CD4-positive, alpha-beta memory T cell (primary cell): Measurements from ENCODE around the gene F2R. TPM values are rescaled to one million over a fixed set of nuclear protein-coding genes. Genes with fewer than 3 reads are reported as not detected.

Experiments
- CTCF ChIA-PET: fragments of 350-600 bp; sonication (Branson Sonifier 250); formaldehyde crosslinking; loops from one replicate; lab custom pipeline; 2021; ENCODE audit warnings: inconsistent platforms; ENCODE audit not compliant: partially characterized antibody; lab: Charles Lee
- POLR2A ChIA-PET: fragments of 350-600 bp; sonication (Branson Sonifier 250); formaldehyde crosslinking; loops from one replicate; lab custom pipeline; 2021; ENCODE audit not compliant: partially characterized antibody; lab: Charles Lee
- DNase-seq, 5 donors: peaks; one replicate each; pipeline versions ENCODE4 v3.0.0 to v3.0.0-alpha.2; 2020 to 2022; ENCODE audit warnings: mixed read lengths in 1 of 5
- H3K27ac ChIP-seq: one replicate; pipeline ENCODE4 v1.7.0; 2013; ENCODE audit warnings: low read depth, low read length
- H3K27me3 ChIP-seq: 2 replicates; pipeline ENCODE4 v1.7.0; 2013; ENCODE audit warnings: mild to moderate bottlenecking, low read length, moderate library complexity; ENCODE audit not compliant: insufficient read depth
- H3K36me3 ChIP-seq: 2 replicates; pipeline ENCODE4 v1.7.0; 2013; ENCODE audit warnings: mild to moderate bottlenecking, low read length, moderate library complexity; ENCODE audit not compliant: insufficient read depth
- H3K4me1 ChIP-seq: 2 replicates; pipeline ENCODE4 v1.7.0; 2013; ENCODE audit warnings: mild to moderate bottlenecking, low read length, moderate library complexity; ENCODE audit not compliant: insufficient read depth
- H3K4me3 ChIP-seq, 2 donors: one replicate each; pipeline ENCODE4 v1.7.0; 2013; ENCODE audit warnings: low read length in 2 of 2, mild to moderate bottlenecking in 1 of 2
- H3K9me3 ChIP-seq, 2 donors: one replicate each; pipeline ENCODE4 v1.7.0; 2013; ENCODE audit warnings: low read length in 2 of 2, control low read depth in 1 of 2; ENCODE audit not compliant: control insufficient read depth in 1 of 2
- H3K27ac Mint-ChIP-seq, 7 donors: one replicate each; pipeline ENCODE4 v1.8.0; 2020 to 2021; ENCODE audit warnings: mixed read lengths in 7 of 7, mild to moderate bottlenecking in 6 of 7, inconsistent platforms in 3 of 7, moderate library complexity in 3 of 7
- H3K27me3 Mint-ChIP-seq, 2 donors: one replicate each; pipeline ENCODE4 v1.8.0; 2020 to 2021; ENCODE audit warnings: mixed read lengths in 2 of 2
- H3K36me3 Mint-ChIP-seq, 2 donors: one replicate each; pipeline ENCODE4 v1.8.0; 2020 to 2021; ENCODE audit warnings: mixed read lengths in 2 of 2, inconsistent platforms in 1 of 2, mild to moderate bottlenecking in 1 of 2
- H3K4me1 Mint-ChIP-seq, 4 donors: one replicate each; pipeline ENCODE4 v1.8.0; 2020 to 2021; ENCODE audit warnings: mixed read lengths in 4 of 4, mild to moderate bottlenecking in 1 of 4
- H3K4me3 Mint-ChIP-seq, 8 donors: one replicate each; pipeline ENCODE4 v1.8.0; 2020 to 2021; ENCODE audit warnings: mixed read lengths in 8 of 8, mild to moderate bottlenecking in 7 of 8, moderate library complexity in 6 of 8, inconsistent platforms in 3 of 8
- H3K9me3 Mint-ChIP-seq, 8 donors: one replicate each; pipeline ENCODE4 v1.8.0; 2020 to 2021; ENCODE audit warnings: mixed read lengths in 8 of 8, mild to moderate bottlenecking in 5 of 8, inconsistent platforms in 3 of 8, moderate library complexity in 1 of 8
- intact Hi-C: fragments of 100-400 bp; cut with micrococcal nuclease; formaldehyde crosslinking; loops from one replicate; pipeline ENCODE4 v1.15.1; 2023
- polyA plus RNA-seq, 2 donors: library from polyadenylated mRNA; unstranded; fragments of 300-500 nt; fragmentation: Illumina TruSeq; gene quantifications; one replicate each; pipeline ENCODE4 v1.2.3, GENCODE V29; 2021
- total RNA-seq, 2 experiments: library from RNA; stranded (reverse); gene quantifications; one replicate each; pipeline ENCODE4 v1.2.3, GENCODE V29; 2021

Gene F2R
- total and polyA plus RNA-seq, 4 experiments from 2014 or later: 6.7 to 14.6 (median 10.7) TPM

GRCh38 chr5:76694317-76694716 is 21.6 kb upstream of the F2R start:
- Histone ChIP-seq H3K27me3 (no peaks in the 10 kb centered on the region), H3K4me3 (no peak overlapping the region), H3K4me1 (no peaks in the 10 kb centered on the region), H3K9me3 (no peaks in the 10 kb centered on the region), H3K36me3 (peaks cover 49% of the 10 kb centered on the region), H3K27ac (no peak overlapping the region)
- peaks cover 0 to 11% (median 4%) of the 10 kb centered on the region in 4 donors for H3K4me1 Mint-ChIP-seq
- no peak for DNase-seq
- CTCF ChIA-PET: interaction anchor here (1.0 to 5.1 kb wide), 3 partner anchors 53 to 81 kb away, joined by 4 to 20 read pairs (median 7); no protein-coding TSS in a partner anchor
- H3K4me3 Mint-ChIP-seq: no peak overlapping the region
- H3K27me3 Mint-ChIP-seq: no peaks in the 10 kb centered on the region
- no peaks in the 10 kb centered on the region for H3K9me3 Mint-ChIP-seq
- POLR2A ChIA-PET: interaction anchor here (1.5 kb wide), 1 partner anchor 16 kb away, joined by 3 read pairs; no protein-coding TSS in a partner anchor
- H3K27ac Mint-ChIP-seq: no peak overlapping the region
- H3K36me3 Mint-ChIP-seq: peaks cover 46 to 77% of the 10 kb centered on the region in 2 donors
- intact Hi-C loops: no loop called here

GRCh38 chr5:76695346-76695745 is 20.6 kb upstream of the F2R start:
- no peak overlapping the region for H3K4me3 ChIP-seq
- H3K9me3 ChIP-seq: no peaks in the 10 kb centered on the region
- Mint-ChIP-seq H3K4me1 (peaks cover 0 to 11% (median 3%) of the 10 kb centered on the region in 4 donors), H3K4me3 (no peak overlapping the region), H3K36me3 (peaks cover 40 to 70% of the 10 kb centered on the region in 2 donors), H3K9me3 (no peaks in the 10 kb centered on the region), H3K27me3 (no peaks in the 10 kb centered on the region), H3K27ac (peak overlapping the region in 1 of 7 donors; percentile 30)
- H3K4me1 ChIP-seq: no peaks in the 10 kb centered on the region
- H3K27me3 ChIP-seq: no peaks in the 10 kb centered on the region
- CTCF ChIA-PET: interaction anchor here (1.0 to 1.4 kb wide), 2 partner anchors 54 to 79 kb away, joined by 4 to 7 read pairs; no protein-coding TSS in a partner anchor
- intact Hi-C loops: no loop called here
- no peak overlapping the region for H3K27ac ChIP-seq
- no peak for DNase-seq
- POLR2A ChIA-PET: interaction anchor here (1.5 kb wide), 1 partner anchor 15 kb away, joined by 3 read pairs; no protein-coding TSS in a partner anchor
- H3K36me3 ChIP-seq: peaks cover 55% of the 10 kb centered on the region

GRCh38 chr5:76696251-76696650 is 19.7 kb upstream of the F2R start:
- Histone ChIP-seq H3K4me3 (no peak overlapping the region), H3K9me3 (no peaks in the 10 kb centered on the region), H3K4me1 (no peaks in the 10 kb centered on the region), H3K27me3 (no peaks in the 10 kb centered on the region), H3K27ac (no peak overlapping the region), H3K36me3 (peaks cover 64% of the 10 kb centered on the region)
- peaks cover 0 to 7% (median under 1%) of the 10 kb centered on the region in 4 donors for H3K4me1 Mint-ChIP-seq
- ChIA-PET CTCF (interaction anchor here (1.0 kb wide), 1 partner anchor 78 kb away, joined by 4 read pairs; no protein-coding TSS in a partner anchor), POLR2A (no interaction called here)
- H3K27me3 Mint-ChIP-seq: no peaks in the 10 kb centered on the region
- peaks cover 49 to 71% of the 10 kb centered on the region in 2 donors for H3K36me3 Mint-ChIP-seq
- no peak for DNase-seq
- H3K9me3 Mint-ChIP-seq: no peaks in the 10 kb centered on the region
- intact Hi-C loops: no loop called here
- H3K27ac Mint-ChIP-seq: peak overlapping the region in 1 of 7 donors; percentile 41
- no peak overlapping the region for H3K4me3 Mint-ChIP-seq

GRCh38 chr5:76697670-76698069 is 18.3 kb upstream of the F2R start:
- Mint-ChIP-seq H3K36me3 (peaks cover 59 to 70% of the 10 kb centered on the region in 2 donors), H3K4me1 (peaks cover 0 to 1% (median 0%) of the 10 kb centered on the region in 4 donors), H3K9me3 (no peaks in the 10 kb centered on the region), H3K27ac (peak overlapping the region in 1 of 7 donors; percentile 53), H3K4me3 (no peak overlapping the region), H3K27me3 (no peaks in the 10 kb centered on the region)
- intact Hi-C loops: no loop called here
- ChIA-PET CTCF (no interaction called here), POLR2A (no interaction called here)
- Histone ChIP-seq H3K9me3 (no peaks in the 10 kb centered on the region), H3K36me3 (peaks cover 74% of the 10 kb centered on the region), H3K27ac (no peak overlapping the region), H3K4me1 (no peaks in the 10 kb centered on the region), H3K4me3 (no peak overlapping the region), H3K27me3 (no peaks in the 10 kb centered on the region)
- DNase-seq: no peak

- Mint-ChIP-seq H3K27me3 (no peaks in the 10 kb centered on the region), H3K36me3 (peaks cover 51 to 60% of the 10 kb centered on the region in 2 donors), H3K27ac (no peak overlapping the region), H3K9me3 (no peaks in the 10 kb centered on the region), H3K4me1 (no peaks in the 10 kb centered on the region), H3K4me3 (no peak overlapping the region)
- ChIA-PET POLR2A (no interaction called here), CTCF (interaction anchor here (2.2 kb wide), 1 partner anchor 74 kb away, joined by 6 read pairs; no protein-coding TSS in a partner anchor)
- peaks cover 48% of the 10 kb centered on the region for H3K36me3 ChIP-seq
- DNase-seq: no peak
- no peak overlapping the region for H3K27ac ChIP-seq
- H3K4me3 ChIP-seq: no peak overlapping the region
- no peaks in the 10 kb centered on the region for H3K9me3 ChIP-seq
- no peaks in the 10 kb centered on the region for H3K27me3 ChIP-seq
- intact Hi-C loops: no loop called here
- H3K4me1 ChIP-seq: no peaks in the 10 kb centered on the region
These were observed 15.4 kb upstream of the F2R start for GRCh38 chr5:76700571-76700970.

GRCh38 chr5:76701298-76701697 is 14.6 kb upstream of the F2R start:
- peaks cover 41% of the 10 kb centered on the region for H3K36me3 ChIP-seq
- Mint-ChIP-seq H3K36me3 (peaks cover 50 to 58% of the 10 kb centered on the region in 2 donors), H3K4me1 (no peaks in the 10 kb centered on the region), H3K27me3 (no peaks in the 10 kb centered on the region), H3K4me3 (no peak overlapping the region), H3K9me3 (no peaks in the 10 kb centered on the region), H3K27ac (no peak overlapping the region)
- ChIA-PET CTCF (no interaction called here), POLR2A (no interaction called here)
- no peak overlapping the region for H3K4me3 ChIP-seq
- intact Hi-C loops: no loop called here
- no peaks in the 10 kb centered on the region for H3K27me3 ChIP-seq
- no peak overlapping the region for H3K27ac ChIP-seq
- H3K9me3 ChIP-seq: no peaks in the 10 kb centered on the region
- DNase-seq: no peak
- H3K4me1 ChIP-seq: no peaks in the 10 kb centered on the region

- Mint-ChIP-seq H3K9me3 (no peaks in the 10 kb centered on the region), H3K27ac (peak overlapping the region in 2 of 7 donors; percentile 52 to 57), H3K36me3 (peaks cover 48 to 55% of the 10 kb centered on the region in 2 donors), H3K4me1 (no peaks in the 10 kb centered on the region), H3K4me3 (no peak overlapping the region), H3K27me3 (no peaks in the 10 kb centered on the region)
- no peak for DNase-seq
- Histone ChIP-seq H3K27me3 (no peaks in the 10 kb centered on the region), H3K36me3 (peaks cover 31% of the 10 kb centered on the region), H3K4me1 (no peaks in the 10 kb centered on the region), H3K27ac (no peak overlapping the region), H3K9me3 (no peaks in the 10 kb centered on the region), H3K4me3 (no peak overlapping the region)
- ChIA-PET POLR2A (no interaction called here), CTCF (interaction anchor here (1.3 to 3.3 kb wide), 3 partner anchors 14 to 71 kb away, joined by 3 to 35 read pairs (median 3); no protein-coding TSS in a partner anchor)
- intact Hi-C loops: no loop called here
These were observed 12.2 kb upstream of the F2R start for GRCh38 chr5:76703707-76704106.
